Stimulated activated CD8-positive, alpha-beta memory T cell treated with anti-CD3 and anti-CD28 coated beads, Interleukin-12 subunit alpha, Interleukin-12 subunit beta, amount 100 ng/mL, for 24 hours (primary cell): ENCODE data around the gene CACNA2D2.

Experiments used
- DNase-seq: peaks from one replicate; pipeline ENCODE4 v3.0.0-alpha.2; 2020; ENCODE audit errors: extremely low read depth

Gene CACNA2D2

GRCh38 chr3:50327129-50327528 is 176.3 kb downstream of the CACNA2D2 start:
- no peak for DNase-seq

- no peak for DNase-seq
Measured at GRCh38 chr3:50326182-50326541, 177.3 kb downstream of the CACNA2D2 start.

GRCh38 chr3:50325497-50326181 is 177.8 kb downstream of the CACNA2D2 start:
- DNase-seq = no peak

- DNase-seq = no peak
Measured at GRCh38 chr3:50325113-50325480, 178.3 kb downstream of the CACNA2D2 start.

GRCh38 chr3:50324351-50325112 is 178.9 kb downstream of the CACNA2D2 start:
- no peak for DNase-seq

GRCh38 chr3:50323614-50324199 is 179.7 kb downstream of the CACNA2D2 start:
- no peak for DNase-seq

- no peak for DNase-seq
Measured at GRCh38 chr3:50323092-50323600, 180.3 kb downstream of the CACNA2D2 start.

- no peak for DNase-seq
Measured at GRCh38 chr3:50322386-50323091, 180.9 kb downstream of the CACNA2D2 start, which contains the start of gene HYAL2. TSS of gene HYAL2 (minus strand) at chr3:50322745. CDS start at chr3:50320489, 2,256 bp downstream.

GRCh38 chr3:50322115-50322385 is 181.4 kb downstream of the CACNA2D2 start:
- DNase-seq = no peak

- peak; percentile 66 for DNase-seq
Measured at GRCh38 chr3:50321336-50322114, 181.9 kb downstream of the CACNA2D2 start.

- DNase-seq = no peak
Measured at GRCh38 chr3:50320853-50321335, 182.5 kb downstream of the CACNA2D2 start.

- DNase-seq = no peak
Measured at GRCh38 chr3:50319894-50320625, 183.4 kb downstream of the CACNA2D2 start.

GRCh38 chr3:50319181-50319893 is 184.1 kb downstream of the CACNA2D2 start:
- DNase-seq = no peak

- DNase-seq = no peak
Measured at GRCh38 chr3:50318615-50319014, 184.8 kb downstream of the CACNA2D2 start.

GRCh38 chr3:50318163-50318562 is 185.3 kb downstream of the CACNA2D2 start:
- DNase-seq = no peak

- DNase-seq = no peak
Measured at GRCh38 chr3:50317300-50317699, 186.1 kb downstream of the CACNA2D2 start.

- no peak for DNase-seq
Measured at GRCh38 chr3:50316657-50317242, 186.7 kb downstream of the CACNA2D2 start.

- DNase-seq = no peak
Measured at GRCh38 chr3:50314816-50315215, 188.6 kb downstream of the CACNA2D2 start.

- no peak for DNase-seq
Measured at GRCh38 chr3:50314342-50314741, 189.1 kb downstream of the CACNA2D2 start.
